A673 (cell line): Measurements from ENCODE around the gene SNX19.

ENCODE experiments used
- EZH2 ChIP-seq: fragments of 200-600 bp; sonication (generic); IDR thresholded peaks from 2 replicates; pipeline ENCODE4 v1.6.1; 2017; ENCODE audit warnings: borderline replicate concordance, low read depth, mild to moderate bottlenecking, mixed read lengths, antibody characterized with exemption, low read length; ENCODE audit not compliant: poor library complexity, severe bottlenecking
- TF ChIP-seq, protein P1 (sequence below): fragments of 300-800, 200-600 bp; sonication (generic); conservative IDR thresholded peaks from 2 replicates; pipeline ENCODE4 v1.5.1; 2017; ENCODE audit warnings: low read depth, mild to moderate bottlenecking, antibody characterized with exemption, low read length, moderate library complexity, mixed read lengths

DNA sequence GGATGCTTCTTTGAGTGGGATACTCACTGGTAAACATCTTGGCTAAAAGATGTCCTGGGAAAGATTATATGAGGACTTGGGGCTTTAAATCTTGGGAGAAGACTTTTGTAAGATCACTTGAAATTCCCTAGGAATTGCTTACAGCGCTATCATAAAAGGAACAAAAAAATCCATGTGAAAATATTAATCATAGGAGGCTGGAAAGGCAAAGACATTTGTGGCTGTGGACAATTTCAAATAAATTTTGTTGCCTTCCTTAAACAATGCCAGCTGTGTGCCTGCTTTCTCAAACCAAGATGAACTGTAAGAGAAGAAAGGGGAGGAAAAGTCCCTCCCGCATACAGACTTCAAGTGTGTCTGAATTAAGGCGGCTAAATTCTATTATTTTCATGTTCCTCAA, 75.6 kb downstream of the SNX19 start:
- TF ChIP-seq, protein P1, sequence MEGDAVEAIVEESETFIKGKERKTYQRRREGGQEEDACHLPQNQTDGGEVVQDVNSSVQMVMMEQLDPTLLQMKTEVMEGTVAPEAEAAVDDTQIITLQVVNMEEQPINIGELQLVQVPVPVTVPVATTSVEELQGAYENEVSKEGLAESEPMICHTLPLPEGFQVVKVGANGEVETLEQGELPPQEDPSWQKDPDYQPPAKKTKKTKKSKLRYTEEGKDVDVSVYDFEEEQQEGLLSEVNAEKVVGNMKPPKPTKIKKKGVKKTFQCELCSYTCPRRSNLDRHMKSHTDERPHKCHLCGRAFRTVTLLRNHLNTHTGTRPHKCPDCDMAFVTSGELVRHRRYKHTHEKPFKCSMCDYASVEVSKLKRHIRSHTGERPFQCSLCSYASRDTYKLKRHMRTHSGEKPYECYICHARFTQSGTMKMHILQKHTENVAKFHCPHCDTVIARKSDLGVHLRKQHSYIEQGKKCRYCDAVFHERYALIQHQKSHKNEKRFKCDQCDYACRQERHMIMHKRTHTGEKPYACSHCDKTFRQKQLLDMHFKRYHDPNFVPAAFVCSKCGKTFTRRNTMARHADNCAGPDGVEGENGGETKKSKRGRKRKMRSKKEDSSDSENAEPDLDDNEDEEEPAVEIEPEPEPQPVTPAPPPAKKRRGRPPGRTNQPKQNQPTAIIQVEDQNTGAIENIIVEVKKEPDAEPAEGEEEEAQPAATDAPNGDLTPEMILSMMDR: no peak
- TF ChIP-seq EZH2: no peak
